ENCODE results near the gene ZSWIM5. TPM values are rescaled to one million over a fixed set of nuclear protein-coding genes. Genes with fewer than 3 reads are reported as not detected.

Gene ZSWIM5
- total and polyA plus RNA-seq, 2 of the 8 experiments (the other 6 are each of a cell fraction or from before 2014, with no cell fraction given): 2.5 to 3.9 TPM

DNA sequence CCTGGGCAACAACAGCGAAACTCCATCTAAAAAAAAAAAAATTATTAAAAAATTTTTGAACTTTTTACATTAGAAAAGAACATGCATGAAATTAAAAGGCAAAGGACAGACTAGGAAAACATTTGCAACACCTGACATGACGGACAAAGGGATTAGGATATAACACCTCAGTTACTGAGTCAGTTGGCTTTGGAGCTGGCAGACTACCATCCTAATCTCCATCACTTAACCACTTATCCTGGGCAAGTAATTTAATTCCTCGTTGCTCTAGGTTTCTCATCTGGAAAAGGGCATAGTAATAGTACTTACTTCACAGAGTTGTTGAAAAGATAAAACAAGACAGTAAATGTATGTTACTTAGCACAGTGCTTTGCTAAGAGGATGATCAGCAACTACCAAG, 207.2 kb downstream of the ZSWIM5 start:
- no peak overlapping the region for H3K18ac ChIP-seq (ENCODE audit: extremely low read depth, low read length)
- peaks cover 0 to 14% (median 10%) of the 10 kb centered on the region in 4 experiments; a peak in 4 of 8 replicates for H3K36me3 ChIP-seq (ENCODE audit: control insufficient read depth in 2 of 4, insufficient read depth in 4 of 4, low read length in 3 of 4)
- H2AFZ ChIP-seq (ENCODE audit: low read length): no peak overlapping the region
- peaks cover 0 to 6% of the 10 kb centered on the region in 2 experiments for H4K20me1 ChIP-seq (replicated peaks in 1 of 2; ENCODE audit: control insufficient read depth in 1 of 2, insufficient read depth in 2 of 2, low read length in 2 of 2)
- H3K79me1 ChIP-seq (ENCODE audit: low read depth, low read length): no peaks in the 10 kb centered on the region
- no peak overlapping the region for H3K4me2 ChIP-seq (ENCODE audit: insufficient read depth in 1 of 2, low read depth in 2 of 2, low read length in 2 of 2)
- H4K91ac ChIP-seq (replicated peaks; ENCODE audit: insufficient read length, low read length): no peak overlapping the region
- H3K23me2 ChIP-seq (ENCODE audit: low read depth, low read length): no peaks in the 10 kb centered on the region
- H3K27me3 ChIP-seq (replicated peaks in 1 of 4; ENCODE audit: control insufficient read depth in 3 of 4, extremely low read depth in 1 of 4, insufficient read depth in 3 of 4, low read length in 3 of 4): no peaks in the 10 kb centered on the region
- no peak overlapping the region for H2BK12ac ChIP-seq (ENCODE audit: low read depth, low read length)
- ChIA-PET POLR2A (ENCODE audit: partially characterized antibody) (interaction anchor here (1.0 to 1.8 kb wide), 2 partner anchors 13 to 156 kb away, joined by 3 to 4 read pairs; partner anchors contain the start of genes PTCH2 and UROD), CTCF (ENCODE audit: partially characterized antibody) (interaction anchor here (0.7 to 3.1 kb wide), 7 partner anchors 10 to 349 kb away, joined by 3 to 7 read pairs (median 4); no protein-coding TSS in a partner anchor)
- DNase-seq (ENCODE audit: low read depth in 1 of 2, low spot score in 2 of 2): no peak
- no peak overlapping the region for H2AK5ac ChIP-seq (ENCODE audit: low read depth, low read length)
- H2BK15ac ChIP-seq (ENCODE audit: low read length): no peak overlapping the region
- H3K4me3 ChIP-seq (ENCODE audit: extremely low read depth in 1 of 4, insufficient read depth in 2 of 4, low read depth in 3 of 4, low read length in 4 of 4): no peak overlapping the region
- H3K4ac ChIP-seq (replicated peaks; ENCODE audit: insufficient read length, low read depth, low read length): no peak overlapping the region
- no peak overlapping the region for H3K14ac ChIP-seq (ENCODE audit: insufficient read length)
- H2BK120ac ChIP-seq (replicated peaks; ENCODE audit: low read depth, low read length): no peak overlapping the region
- H3K4me1 ChIP-seq (replicated peaks in 1 of 4; ENCODE audit: control insufficient read depth in 3 of 4, insufficient read depth in 4 of 4, low read length in 3 of 4): no peaks in the 10 kb centered on the region
- no peak overlapping the region for H3K56ac ChIP-seq (replicated peaks; ENCODE audit: insufficient read length, low read depth, low read length)
- no peak overlapping the region for H3K9ac ChIP-seq (replicated peaks in 1 of 4; ENCODE audit: extremely low read depth in 1 of 4, low read depth in 3 of 4, low read length in 3 of 4)
- no peak overlapping the region for H2BK20ac ChIP-seq (ENCODE audit: low read length)
- no peaks in the 10 kb centered on the region for H3K79me2 ChIP-seq (ENCODE audit: control insufficient read depth in 1 of 2, insufficient read depth in 2 of 2, low read length in 2 of 2)
- no peak overlapping the region for H3K23ac ChIP-seq (ENCODE audit: insufficient read length)
- no peak overlapping the region for H4K5ac ChIP-seq (ENCODE audit: insufficient read length, low read depth, low read length)
- WGBS, 2 experiments (ENCODE audit: extremely low coverage in 1 of 2, insufficient coverage in 1 of 2, insufficient read length in 1 of 2, insufficient replicate concordance in 2 of 2, low coverage in 1 of 2, low lambda C conversion rate in 2 of 2, missing lambda C conversion rate in 1 of 2): 89% methylated on average over 3 of the region's 3 CpGs; no CpG with 5 or more reads in 1 of the 2 experiments
- no peak for TF ChIP-seq KDM5A (IDR thresholded peaks at IDR 0.05; ENCODE audit: low read length)
- TF ChIP-seq CBX8 (IDR thresholded peaks at IDR 0.05; ENCODE audit: borderline replicate concordance, low read depth, low read length): no peak
- no peak for TF ChIP-seq KDM1A (IDR thresholded peaks at IDR 0.05; ENCODE audit: borderline replicate concordance, low read length)
- TF ChIP-seq TAF1 (IDR thresholded peaks at IDR 0.05; ENCODE audit: low read depth, low read length): no peak
- no peak for TF ChIP-seq RNF2 (IDR thresholded peaks at IDR 0.05; ENCODE audit: borderline replicate concordance, low read depth, low read length, missing control alignments, poor library complexity, severe bottlenecking)
- TF ChIP-seq RAD21 (IDR thresholded peaks at IDR 0.05 in 1 of 2, conservative IDR thresholded peaks at IDR 0.05 in 1 of 2; ENCODE audit: low read depth in 2 of 2, low read length in 2 of 2): no peak
- no peak for TF ChIP-seq SIX5 (IDR thresholded peaks at IDR 0.05; ENCODE audit: low read depth, low read length)
- no peak for TF ChIP-seq CHD2 (IDR thresholded peaks at IDR 0.05; ENCODE audit: low read length)
- no peak for TF ChIP-seq RXRA (IDR thresholded peaks at IDR 0.05; ENCODE audit: insufficient read depth, low read depth, low read length)
- TF ChIP-seq SUZ12 (IDR thresholded peaks at IDR 0.05; ENCODE audit: low read length): no peak
- no peak overlapping the region for H2BK5ac ChIP-seq (ENCODE audit: low read depth, low read length)
- H4K8ac ChIP-seq (ENCODE audit: extremely low read depth, insufficient read depth, low read length): no peak overlapping the region
- H3K27ac ChIP-seq (ENCODE audit: low read depth, low read length): no peak overlapping the region
- no peaks in the 10 kb centered on the region for H3K9me3 ChIP-seq (ENCODE audit: insufficient read depth in 2 of 2, low read depth in 1 of 2, low read length in 1 of 2)
- no peak for FAIRE-seq
